GM19395 (cell line): ENCODE measurements around the gene CMTM7.

Experiments used
- ATAC-seq: cut with Tn5 transposase; IDR thresholded peaks from one replicate; pipeline ENCODE4 v1.9.1; 2021; ENCODE audit warnings: mild to moderate bottlenecking, moderate library complexity; ENCODE audit not compliant: unreplicated experiment

CMTM7 gene, protein sequence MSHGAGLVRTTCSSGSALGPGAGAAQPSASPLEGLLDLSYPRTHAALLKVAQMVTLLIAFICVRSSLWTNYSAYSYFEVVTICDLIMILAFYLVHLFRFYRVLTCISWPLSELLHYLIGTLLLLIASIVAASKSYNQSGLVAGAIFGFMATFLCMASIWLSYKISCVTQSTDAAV

DNA sequence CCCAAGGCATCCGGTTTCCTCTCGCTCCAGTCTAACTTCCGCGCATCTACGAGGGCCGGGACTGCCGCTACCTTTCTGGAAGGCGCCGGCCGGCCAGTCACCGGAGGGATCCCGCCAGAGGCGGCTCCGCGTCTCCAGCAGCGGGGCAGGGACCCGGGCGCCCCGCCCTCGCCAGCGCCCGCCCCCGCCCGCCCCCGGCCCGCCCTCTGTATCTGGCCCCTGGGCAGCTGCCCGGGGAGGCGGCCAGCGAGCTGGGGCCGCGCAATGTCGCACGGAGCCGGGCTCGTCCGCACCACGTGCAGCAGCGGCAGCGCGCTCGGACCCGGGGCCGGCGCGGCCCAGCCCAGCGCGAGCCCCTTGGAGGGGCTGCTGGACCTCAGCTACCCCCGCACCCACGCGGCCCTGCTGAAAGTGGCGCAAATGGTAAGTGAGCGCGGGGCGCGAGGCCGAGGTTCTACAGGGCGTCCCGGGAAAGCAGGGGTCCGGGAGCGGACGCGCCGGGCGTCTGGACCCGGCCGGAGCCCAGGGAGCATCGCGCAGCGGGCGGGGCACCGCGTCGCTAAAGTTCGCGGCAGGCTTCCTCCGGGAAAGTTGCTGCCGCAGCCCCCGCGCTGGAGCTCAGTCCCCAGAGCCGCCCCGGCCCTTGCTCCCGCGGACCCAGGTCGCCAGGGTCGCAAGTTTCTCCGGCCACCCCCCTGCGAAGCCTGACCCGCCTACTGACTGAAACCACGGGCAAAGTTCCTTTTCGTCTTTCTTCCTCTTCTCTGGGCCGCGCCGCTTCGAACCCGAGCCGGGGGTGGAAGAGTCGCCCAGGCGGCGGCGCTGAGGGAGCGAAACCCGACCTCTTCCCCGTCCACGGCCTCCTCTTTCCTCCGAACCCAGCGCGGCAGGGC is at the start of gene CMTM7:
Gene CMTM7, plus strand, starts transcription at position 211 of the 893 bp plus-strand sequence. Its CDS starts 54 bp downstream, at position 265.
- ATAC-seq = peak; percentile 58

- ATAC-seq = no peak
Observed at GRCh38 chr3:32347343-32348125, 44.1 kb upstream of the CMTM7 start.

- no peak for ATAC-seq
Observed at GRCh38 chr3:32349184-32349583, 42.5 kb upstream of the CMTM7 start.

- no peak for ATAC-seq
Observed at GRCh38 chr3:32352563-32352962, 39.1 kb upstream of the CMTM7 start.

DNA sequence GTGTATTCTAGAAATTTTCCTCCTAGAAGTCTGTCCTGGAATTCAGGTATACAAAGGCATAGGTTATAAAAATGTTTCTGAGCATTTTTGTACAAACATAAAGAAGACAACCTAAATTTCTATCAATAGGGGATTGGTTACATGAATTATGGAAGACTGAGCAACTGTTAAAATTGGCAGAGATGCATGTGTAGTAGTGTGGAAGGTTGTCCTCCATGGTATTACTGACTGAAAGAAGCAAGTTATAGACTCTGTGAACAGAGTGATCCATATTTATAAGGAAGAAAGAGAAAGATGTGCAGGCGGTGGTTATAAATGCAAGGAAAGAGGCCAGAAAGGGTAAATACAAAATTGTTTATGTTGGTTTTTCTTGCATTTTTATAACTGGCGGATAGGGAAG is 38.3 kb upstream of the CMTM7 start:
- no peak for ATAC-seq

DNA sequence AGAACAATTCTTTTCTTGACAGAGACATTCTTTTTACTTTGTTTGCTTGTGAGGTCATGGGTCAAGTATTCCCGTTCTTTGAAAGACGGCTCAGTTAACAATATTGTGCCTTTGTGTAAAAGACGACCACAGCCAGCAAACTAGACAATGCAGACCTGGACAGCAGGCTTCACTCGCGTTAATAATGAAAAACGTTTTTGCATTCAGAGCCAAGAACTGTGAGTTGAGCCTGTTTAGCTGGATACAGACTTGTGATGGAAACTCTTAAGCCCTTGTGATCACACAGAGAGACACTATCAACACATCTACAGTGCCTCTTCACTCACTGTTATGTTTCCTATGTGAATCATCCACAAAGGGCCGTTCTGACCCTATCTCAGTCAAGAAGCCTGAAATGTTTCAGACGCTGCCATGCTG is 37.3 kb upstream of the CMTM7 start:
- no peak for ATAC-seq

DNA sequence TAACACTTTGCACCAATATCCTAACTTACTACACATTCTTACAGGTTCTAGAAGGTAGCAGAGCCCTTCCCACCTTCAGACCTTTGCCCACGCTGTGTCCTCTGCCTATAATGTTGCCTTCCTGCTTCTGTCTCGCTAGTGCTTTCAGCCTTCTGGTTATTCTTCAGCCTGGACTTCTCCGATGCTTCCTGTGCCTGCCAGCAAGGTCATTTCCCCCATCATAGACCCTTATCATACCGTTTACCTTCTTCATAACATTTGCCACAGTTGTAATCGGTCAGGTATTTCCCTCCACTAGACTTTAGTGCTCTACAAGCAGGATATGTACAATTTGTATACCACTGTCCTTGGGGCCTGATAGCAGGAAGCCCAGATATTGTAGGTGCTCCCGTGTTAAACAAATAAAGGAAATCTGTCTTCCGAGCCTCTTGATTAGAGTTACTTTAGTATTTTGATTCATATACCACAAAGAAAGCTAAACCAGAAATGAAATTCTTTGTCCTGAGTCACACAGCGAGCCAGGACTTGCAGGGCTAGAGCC is 35.8 kb upstream of the CMTM7 start:
- no peak for ATAC-seq

DNA sequence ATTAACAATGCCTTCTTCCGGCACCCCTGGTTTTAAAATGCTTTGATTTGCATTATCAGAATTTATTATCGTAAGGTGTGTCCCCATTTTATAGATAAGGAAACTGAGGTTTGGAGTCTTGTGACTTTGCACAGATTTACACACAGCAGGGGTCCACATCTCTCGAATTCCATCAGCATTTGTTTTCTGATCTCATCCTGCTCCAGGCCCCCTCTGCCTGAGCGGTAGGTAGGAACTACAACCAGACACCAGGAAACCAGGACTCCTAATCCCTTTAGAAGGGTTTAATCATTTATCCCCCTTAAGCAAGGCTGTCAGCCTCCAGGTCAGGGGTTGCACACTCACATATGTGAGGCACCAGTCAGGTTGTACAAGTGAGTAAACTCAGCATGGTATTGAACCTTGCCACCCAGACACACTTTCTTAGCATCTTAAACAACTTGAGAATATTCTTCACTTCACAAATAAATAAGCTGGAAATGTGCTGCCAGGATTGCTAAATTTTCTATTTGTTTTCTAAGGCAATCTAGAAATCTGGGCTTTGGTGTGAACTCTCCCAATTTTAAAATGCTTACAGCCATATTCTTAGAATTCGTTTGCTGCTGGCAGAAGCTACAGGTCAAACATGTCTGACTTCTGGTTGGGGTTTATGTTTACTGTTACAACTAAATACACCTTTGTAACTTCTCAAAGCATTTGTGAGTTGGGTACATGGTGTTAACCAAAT is 31.7 kb upstream of the CMTM7 start:
- no peak for ATAC-seq

- no peak for ATAC-seq
Observed at GRCh38 chr3:32360493-32360827, 31.2 kb upstream of the CMTM7 start.

DNA sequence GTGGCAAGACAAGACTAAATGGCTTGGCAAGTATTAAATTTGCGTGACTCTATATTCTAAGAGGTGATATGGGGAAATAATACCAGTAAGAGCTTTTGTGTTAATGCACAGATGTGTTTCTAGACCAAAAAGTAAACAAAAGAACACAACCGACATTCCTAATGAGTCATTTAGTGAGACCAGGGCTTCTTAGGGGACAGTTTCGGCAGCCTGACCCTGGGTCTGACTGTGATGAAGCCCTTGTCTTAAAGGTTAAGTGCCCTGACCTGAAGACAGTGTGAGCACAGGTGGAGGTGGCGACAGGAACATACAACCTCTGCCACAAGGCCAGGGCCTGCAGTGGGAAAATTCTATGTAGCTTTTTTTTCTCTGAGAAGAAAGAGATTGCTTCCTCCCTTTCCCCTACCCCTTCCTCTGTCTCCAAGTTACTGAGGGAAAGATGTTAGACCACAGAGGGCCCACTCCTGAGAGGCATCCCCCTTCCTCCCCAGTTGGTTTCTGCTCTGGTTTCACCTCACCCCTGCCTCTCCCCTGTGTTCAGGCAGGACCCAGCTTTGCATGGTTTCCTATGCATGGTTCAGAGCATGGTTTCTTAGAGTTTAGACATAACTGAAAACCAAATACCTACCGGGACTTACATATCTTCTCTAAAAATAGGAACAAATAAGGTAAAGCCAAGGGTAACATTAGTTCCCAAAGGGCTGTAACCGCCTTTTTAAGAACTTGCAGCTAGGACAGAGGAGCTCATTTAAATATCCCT is 24.8 kb upstream of the CMTM7 start:
- peak; percentile 86 for ATAC-seq

DNA sequence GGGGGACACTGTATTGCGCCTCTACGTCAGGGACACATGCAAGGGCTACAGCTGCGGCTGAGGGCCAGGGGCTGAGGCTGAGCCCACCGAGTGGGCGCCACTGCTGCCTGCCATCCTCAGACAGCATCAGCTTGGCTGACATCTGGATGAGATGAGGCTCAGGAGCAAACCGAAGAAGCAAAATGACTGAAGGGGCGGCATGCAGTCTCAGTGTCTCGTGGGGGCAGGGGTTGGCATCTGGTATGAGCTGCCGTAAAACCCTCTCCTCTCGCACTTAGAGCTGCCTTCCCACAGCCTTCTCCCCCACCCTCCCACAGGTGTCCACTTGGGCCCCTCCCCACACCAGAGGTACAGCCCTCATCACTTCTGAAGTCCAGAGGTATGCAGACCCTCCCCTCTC is 24.2 kb upstream of the CMTM7 start:
- ATAC-seq = no peak

DNA sequence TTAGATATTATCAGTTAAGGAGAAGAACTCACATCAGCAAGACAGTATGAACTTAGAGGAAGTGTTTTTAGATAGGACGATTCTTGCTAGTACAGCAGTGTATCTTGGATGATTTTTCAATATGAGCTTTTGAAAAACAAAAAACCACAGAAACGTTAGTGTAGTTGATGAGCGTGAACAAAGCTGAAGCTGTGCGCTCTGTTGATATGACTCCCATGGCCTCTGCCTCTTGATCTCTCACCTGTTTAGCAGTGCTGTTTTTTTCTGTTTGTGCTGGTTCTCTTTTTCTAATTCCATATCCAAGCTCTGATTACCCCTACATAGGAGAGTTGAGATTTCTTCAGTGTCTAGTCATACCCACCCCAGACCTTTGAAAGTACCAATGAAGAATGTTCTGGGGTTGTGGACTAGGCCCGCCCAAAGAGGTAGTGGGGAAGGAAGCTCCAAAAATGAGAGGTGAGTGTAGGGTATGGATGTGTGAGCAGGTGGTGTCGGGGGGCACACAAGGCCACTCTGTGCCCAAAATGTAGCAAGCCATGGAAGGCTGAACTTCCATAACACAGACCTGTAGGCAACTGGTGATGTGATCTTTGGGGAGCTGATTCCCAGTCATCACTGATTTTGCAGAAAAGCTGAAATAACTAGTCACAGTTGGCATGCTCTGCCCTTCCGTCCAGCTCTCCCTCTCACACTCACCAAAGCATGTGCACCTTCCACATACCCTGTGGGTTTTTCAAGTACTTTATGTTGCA is 20.0 kb upstream of the CMTM7 start:
- no peak for ATAC-seq

DNA sequence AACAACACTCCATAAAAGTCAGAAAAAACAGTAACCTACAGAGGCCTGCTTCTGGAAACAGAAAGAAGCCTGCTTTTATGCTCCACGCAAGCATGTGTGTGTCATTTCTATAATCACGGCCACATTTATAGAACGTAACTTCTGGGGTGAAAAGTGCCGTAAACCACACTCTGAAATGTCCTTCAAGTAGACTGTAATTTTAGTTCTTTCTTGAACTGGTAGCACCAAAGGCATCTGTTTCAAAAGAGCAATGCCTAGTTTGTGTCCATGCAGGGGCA is 19.5 kb upstream of the CMTM7 start:
- no peak for ATAC-seq

GRCh38 chr3:32373276-32373675 is 18.4 kb upstream of the CMTM7 start:
- ATAC-seq = no peak

DNA sequence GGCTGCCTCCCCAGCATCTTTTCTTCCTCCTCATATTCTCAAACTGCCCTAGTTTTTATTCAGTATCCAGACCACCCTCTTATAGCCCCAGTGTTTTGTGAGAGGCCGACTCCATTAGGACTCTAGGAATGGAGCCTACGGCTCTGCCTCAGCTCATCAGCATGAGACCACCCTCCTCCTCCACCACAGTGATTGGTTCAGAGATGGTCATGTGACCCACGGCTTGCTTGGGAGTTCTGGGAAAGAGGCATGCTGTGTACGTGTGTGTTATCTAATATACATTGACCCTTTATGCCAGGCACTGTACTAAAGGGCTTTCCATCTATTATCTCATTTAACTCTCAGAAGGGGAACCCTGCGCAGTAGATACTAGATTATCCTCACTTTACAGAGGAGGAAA is 17.8 kb upstream of the CMTM7 start:
- no peak for ATAC-seq

- ATAC-seq = peak; percentile 60
Observed at GRCh38 chr3:32374788-32375595, 16.7 kb upstream of the CMTM7 start.

GRCh38 chr3:32375596-32375930 is 16.1 kb upstream of the CMTM7 start:
- no peak for ATAC-seq

DNA sequence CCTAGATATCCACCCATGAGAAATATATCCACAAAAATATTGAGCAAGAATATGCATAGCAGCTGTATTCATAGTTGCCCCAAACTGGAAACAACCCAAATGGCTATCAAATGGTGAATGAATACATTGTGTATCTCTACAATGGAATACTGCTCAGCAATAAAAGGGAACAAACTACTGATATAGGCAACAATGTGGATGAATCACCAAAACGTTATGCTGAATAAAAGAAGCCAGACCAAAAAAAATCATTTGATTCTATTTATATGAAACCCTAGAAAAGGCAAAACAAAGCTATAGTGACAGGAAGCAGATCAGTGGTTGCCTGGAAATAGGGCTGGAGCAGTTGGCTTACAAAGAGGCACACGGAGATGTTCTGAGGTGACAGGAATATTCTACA is 15.5 kb upstream of the CMTM7 start:
- no peak for ATAC-seq
